Left cardiac atrium (tissue), 4 donors: ENCODE results near the gene TRAF6. TPM values are rescaled to one million over a fixed set of nuclear protein-coding genes. Genes with fewer than 3 reads are reported as not detected.
"Not testable (repeated sequence)": the region's sequence is repeated elsewhere in the genome, so short reads cannot be mapped to it uniquely, and the experiment has no call there.

Experiments
- ATAC-seq, 2 donors: fragments of 200-7000 bp; cut with Tn5 transposase; one replicate each; pipeline ENCODE4 v1.9.1; 2020; ENCODE audit warnings: mild to moderate bottlenecking in 2 of 2, moderate library complexity in 2 of 2
- DNase-seq: peaks from one replicate; pipeline ENCODE4 v3.0.0-alpha.2; 2020
- intact Hi-C, 2 donors: fragments of 100-400 bp; cut with DNase I; formaldehyde crosslinking; loops; one replicate each; pipeline versions ENCODE4 v1.14.1 to v1.15.1; 2022 to 2023
- long read RNA-seq: library from polyadenylated mRNA; unstranded; transcript quantifications from one replicate; pipeline ENCODE4 v2.0.0, GENCODE V29; 2021
- total RNA-seq, 2 donors: library from RNA; stranded (reverse); fragmentation: NEBNext Ultra II Directional; extraction: Animal tissue kit (Norgen Biotek cat#: 25700); gene quantifications; one replicate each; pipeline ENCODE4 v1.2.1, GENCODE V29; 2021
- donor health status: DM: no; HTN: yes; CAD: no.
- donor health status: DM: no; HTN: yes; CAD: no; lungs with severe emphysema.
- donor health status: DM: yes; HTN: yes; CAD: no.
- donor health status: Dilated cardiomyopathy.

The TRAF6 gene
- total RNA-seq: 10 to 100 TPM in 1 of 2 donors, 1 to 10 TPM in 1; 9.7 to 13.1 TPM
- long read RNA-seq, full-length matches to known transcripts: 7 of 12 reads
- long read RNA-seq, partial matches to known transcripts: 0 of 12 reads
- long read RNA-seq, other reads (novel, unspliced or antisense): 5 of 12 reads

GRCh38 chr11:36509694-36510593 lies at the start of gene TRAF6:
TSS of gene TRAF6 (minus strand) at chr11:36510272. CDS start at chr11:36501515, 8,757 bp downstream.
- intact Hi-C loops: no loop called here
- peak; percentile 97 to 98 for ATAC-seq
- peak; percentile 92 for DNase-seq

GRCh38 chr11:36558571-36559413 lies 48.7 kb upstream of the TRAF6 start:
- intact Hi-C loops: no loop called here
- no peak for DNase-seq
- ATAC-seq: no peak

GRCh38 chr11:36557991-36558390 lies 47.9 kb upstream of the TRAF6 start:
- ATAC-seq (no peak), DNase-seq (no peak)
- intact Hi-C loops: no loop called here

GRCh38 chr11:36557390-36557789 lies 47.3 kb upstream of the TRAF6 start:
- DNase-seq, intact Hi-C loops, ATAC-seq: not testable (repeated sequence)

GRCh38 chr11:36550385-36551115 lies 40.5 kb upstream of the TRAF6 start:
- no peak for DNase-seq
- ATAC-seq: no peak
- intact Hi-C loops: no loop called here

- DNase-seq: no peak
- intact Hi-C loops: no loop called here
- peak in 1 of 2 donors; percentile 27 for ATAC-seq
Measured at GRCh38 chr11:36540998-36541397, 30.9 kb upstream of the TRAF6 start.

GRCh38 chr11:36534276-36534840 lies 24.3 kb upstream of the TRAF6 start:
- intact Hi-C loops: no loop called here
- DNase-seq: no peak
- ATAC-seq: no peak

- ATAC-seq (no peak), DNase-seq (no peak)
- intact Hi-C loops: no loop called here
Measured at GRCh38 chr11:36532941-36533601, 23.0 kb upstream of the TRAF6 start.

- no peak for DNase-seq
- intact Hi-C loops: no loop called here
- ATAC-seq: no peak
Measured at GRCh38 chr11:36530840-36531239, 20.8 kb upstream of the TRAF6 start.

- intact Hi-C loops: no loop called here
- DNase-seq: no peak
- ATAC-seq: no peak
Measured at GRCh38 chr11:36513965-36514364, 3.9 kb upstream of the TRAF6 start.

- no peak for DNase-seq
- intact Hi-C loops: no loop called here
- ATAC-seq: no peak
Measured at GRCh38 chr11:36512016-36512415, 1.9 kb upstream of the TRAF6 start.

GRCh38 chr11:36511062-36511461 lies 990 bp upstream of the TRAF6 start:
- intact Hi-C loops, ATAC-seq, DNase-seq: not testable (repeated sequence)

- ATAC-seq (peak in 1 of 2 donors; percentile 29), DNase-seq (no peak)
- intact Hi-C loops: no loop called here
Measured at GRCh38 chr11:36510594-36510942, 496 bp upstream of the TRAF6 start.

GRCh38 chr11:36509201-36509639 lies 852 bp downstream of the TRAF6 start:
- DNase-seq: no peak
- peak; percentile 10 to 18 for ATAC-seq
- intact Hi-C loops: no loop called here

GRCh38 chr11:36508743-36509142 lies 1.3 kb downstream of the TRAF6 start:
- intact Hi-C loops: no loop called here
- ATAC-seq (no peak), DNase-seq (no peak)

- ATAC-seq (no peak), DNase-seq (no peak)
- intact Hi-C loops: no loop called here
Measured at GRCh38 chr11:36507824-36508489, 2.1 kb downstream of the TRAF6 start.

- intact Hi-C loops: no loop called here
- ATAC-seq: peak; percentile 27 to 68
Measured at GRCh38 chr11:36501236-36501635, 8.8 kb downstream of the TRAF6 start.

GRCh38 chr11:36500315-36500721 lies 9.8 kb downstream of the TRAF6 start:
- intact Hi-C loops: no loop called here
- DNase-seq (no peak), ATAC-seq (peak; percentile 92 to 98)

More at GRCh38 chr11:36501236-36501635, 8.8 kb downstream of the TRAF6 start:
- DNase-seq: no peak
